ENCODE measurements around the gene LRP1B. TPM values are rescaled to one million over a fixed set of nuclear protein-coding genes. Genes with fewer than 3 reads are reported as not detected.

The LRP1B gene
- total RNA-seq, 3 donors from 2014 or later: not detected

- Mint-ChIP-seq H3K9me3 (peaks cover 10% of the 10 kb centered on the region), H3K4me3 (no peak overlapping the region), H3K36me3 (ENCODE audit: insufficient read depth) (no peaks in the 10 kb centered on the region), H3K4me1 (ENCODE audit: low read depth) (no peaks in the 10 kb centered on the region), H3K27me3 (ENCODE audit: low read depth) (no peaks in the 10 kb centered on the region)
- ATAC-seq (no peak), DNase-seq (no peak)
Observed at GRCh38 chr2:140529706-140530105, 1601.1 kb downstream of the LRP1B start.

GRCh38 chr2:140528982-140529381, 1601.8 kb downstream of the LRP1B start:
- Mint-ChIP-seq H3K9me3 (peaks cover 12% of the 10 kb centered on the region), H3K4me3 (no peak overlapping the region), H3K36me3 (ENCODE audit: insufficient read depth) (no peaks in the 10 kb centered on the region), H3K4me1 (ENCODE audit: low read depth) (no peaks in the 10 kb centered on the region), H3K27me3 (ENCODE audit: low read depth) (no peaks in the 10 kb centered on the region)
- DNase-seq (no peak), ATAC-seq (no peak)

GRCh38 chr2:140526575-140526974, 1604.2 kb downstream of the LRP1B start:
- Mint-ChIP-seq H3K27me3 (ENCODE audit: low read depth) (no peaks in the 10 kb centered on the region), H3K4me3 (no peak overlapping the region)

GRCh38 chr2:140512106-140512505, 1618.7 kb downstream of the LRP1B start:
- peaks cover 6% of the 10 kb centered on the region for H3K9me3 Mint-ChIP-seq
- ATAC-seq (no peak), DNase-seq (no peak)
- H3K4me3 Mint-ChIP-seq: no peak overlapping the region
- H3K27me3 Mint-ChIP-seq (ENCODE audit: low read depth): no peaks in the 10 kb centered on the region
- H3K36me3 Mint-ChIP-seq (ENCODE audit: insufficient read depth): no peaks in the 10 kb centered on the region
- H3K4me1 Mint-ChIP-seq (ENCODE audit: low read depth): no peaks in the 10 kb centered on the region

More at GRCh38 chr2:140526575-140526974, 1604.2 kb downstream of the LRP1B start:
- H3K9me3 Mint-ChIP-seq: peaks cover 24% of the 10 kb centered on the region
- H3K4me1 Mint-ChIP-seq (ENCODE audit: low read depth): no peaks in the 10 kb centered on the region
- no peaks in the 10 kb centered on the region for H3K36me3 Mint-ChIP-seq (ENCODE audit: insufficient read depth)
- DNase-seq (no peak), ATAC-seq (no peak)

GRCh38 chr2:140509765-140510164, 1621.1 kb downstream of the LRP1B start:
- Mint-ChIP-seq H3K4me1 (ENCODE audit: low read depth) (no peaks in the 10 kb centered on the region), H3K36me3 (ENCODE audit: insufficient read depth) (no peaks in the 10 kb centered on the region), H3K27me3 (ENCODE audit: low read depth) (no peaks in the 10 kb centered on the region), H3K9me3 (peaks cover 6% of the 10 kb centered on the region), H3K4me3 (no peak overlapping the region)
- ATAC-seq: no peak
- no peak for DNase-seq

- ATAC-seq (no peak), DNase-seq (no peak)
- no peaks in the 10 kb centered on the region for H3K4me1 Mint-ChIP-seq (ENCODE audit: low read depth)
- no peaks in the 10 kb centered on the region for H3K36me3 Mint-ChIP-seq (ENCODE audit: insufficient read depth)
- H3K27me3 Mint-ChIP-seq (ENCODE audit: low read depth): no peaks in the 10 kb centered on the region
- H3K9me3 Mint-ChIP-seq: peaks cover 6% of the 10 kb centered on the region
- H3K4me3 Mint-ChIP-seq: no peak overlapping the region
Observed at GRCh38 chr2:140508756-140509155, 1622.1 kb downstream of the LRP1B start.

GRCh38 chr2:140506606-140507005, 1624.2 kb downstream of the LRP1B start:
- no peaks in the 10 kb centered on the region for H3K27me3 Mint-ChIP-seq (ENCODE audit: low read depth)
- H3K4me3 Mint-ChIP-seq: no peak overlapping the region
- peaks cover 8% of the 10 kb centered on the region for H3K9me3 Mint-ChIP-seq
- no peaks in the 10 kb centered on the region for H3K4me1 Mint-ChIP-seq (ENCODE audit: low read depth)
- ATAC-seq (no peak), DNase-seq (no peak)
- no peaks in the 10 kb centered on the region for H3K36me3 Mint-ChIP-seq (ENCODE audit: insufficient read depth)

GRCh38 chr2:140504601-140505000, 1626.2 kb downstream of the LRP1B start:
- Mint-ChIP-seq H3K4me1 (ENCODE audit: low read depth) (no peaks in the 10 kb centered on the region), H3K9me3 (peaks cover 6% of the 10 kb centered on the region), H3K27me3 (ENCODE audit: low read depth) (no peaks in the 10 kb centered on the region), H3K4me3 (no peak overlapping the region), H3K36me3 (ENCODE audit: insufficient read depth) (no peaks in the 10 kb centered on the region)
- no peak for DNase-seq
- no peak for ATAC-seq

GRCh38 chr2:140502951-140503630, 1627.7 kb downstream of the LRP1B start:
- Mint-ChIP-seq H3K4me1 (ENCODE audit: low read depth) (no peaks in the 10 kb centered on the region), H3K4me3 (no peak overlapping the region), H3K27me3 (ENCODE audit: low read depth) (no peaks in the 10 kb centered on the region), H3K9me3 (peaks cover 2% of the 10 kb centered on the region), H3K36me3 (ENCODE audit: insufficient read depth) (no peaks in the 10 kb centered on the region)
- DNase-seq (no peak), ATAC-seq (no peak)

- peaks cover 2% of the 10 kb centered on the region for H3K9me3 Mint-ChIP-seq
- no peak overlapping the region for H3K4me3 Mint-ChIP-seq
- H3K27me3 Mint-ChIP-seq (ENCODE audit: low read depth): no peaks in the 10 kb centered on the region
- H3K4me1 Mint-ChIP-seq (ENCODE audit: low read depth): no peaks in the 10 kb centered on the region
- H3K36me3 Mint-ChIP-seq (ENCODE audit: insufficient read depth): no peaks in the 10 kb centered on the region
- ATAC-seq (no peak), DNase-seq (no peak)
Observed at GRCh38 chr2:140498360-140498759, 1632.5 kb downstream of the LRP1B start.

GRCh38 chr2:140496714-140497113, 1634.1 kb downstream of the LRP1B start:
- ATAC-seq (no peak), DNase-seq (no peak)
- Mint-ChIP-seq H3K9me3 (no peaks in the 10 kb centered on the region), H3K36me3 (ENCODE audit: insufficient read depth) (no peaks in the 10 kb centered on the region), H3K4me1 (ENCODE audit: low read depth) (no peaks in the 10 kb centered on the region), H3K27me3 (ENCODE audit: low read depth) (no peaks in the 10 kb centered on the region), H3K4me3 (no peak overlapping the region)

GRCh38 chr2:140491876-140492275, 1638.9 kb downstream of the LRP1B start:
- ATAC-seq (no peak), DNase-seq (no peak)
- no peak overlapping the region for H3K4me3 Mint-ChIP-seq
- H3K27me3 Mint-ChIP-seq (ENCODE audit: low read depth): no peaks in the 10 kb centered on the region
- H3K4me1 Mint-ChIP-seq (ENCODE audit: low read depth): no peaks in the 10 kb centered on the region
- peaks cover 4% of the 10 kb centered on the region for H3K9me3 Mint-ChIP-seq
- no peaks in the 10 kb centered on the region for H3K36me3 Mint-ChIP-seq (ENCODE audit: insufficient read depth)

GRCh38 chr2:140489193-140489592, 1641.6 kb downstream of the LRP1B start:
- H3K9me3 Mint-ChIP-seq: peaks cover 4% of the 10 kb centered on the region

GRCh38 chr2:140481136-140481535, 1649.7 kb downstream of the LRP1B start:
- H3K4me1 Mint-ChIP-seq (ENCODE audit: low read depth): no peaks in the 10 kb centered on the region

More at GRCh38 chr2:140489193-140489592, 1641.6 kb downstream of the LRP1B start:
- no peak for ATAC-seq
- Mint-ChIP-seq H3K4me3 (no peak overlapping the region), H3K27me3 (ENCODE audit: low read depth) (no peaks in the 10 kb centered on the region), H3K36me3 (ENCODE audit: insufficient read depth) (no peaks in the 10 kb centered on the region), H3K4me1 (ENCODE audit: low read depth) (no peaks in the 10 kb centered on the region)
- DNase-seq: no peak

GRCh38 chr2:140473851-140474250, 1657.0 kb downstream of the LRP1B start:
- Mint-ChIP-seq H3K4me1 (ENCODE audit: low read depth) (no peaks in the 10 kb centered on the region), H3K36me3 (ENCODE audit: insufficient read depth) (no peaks in the 10 kb centered on the region), H3K4me3 (no peak overlapping the region), H3K9me3 (peaks cover 3% of the 10 kb centered on the region), H3K27me3 (ENCODE audit: low read depth) (no peaks in the 10 kb centered on the region)
- DNase-seq (no peak), ATAC-seq (no peak)

More at GRCh38 chr2:140481136-140481535, 1649.7 kb downstream of the LRP1B start:
- DNase-seq: no peak
- Mint-ChIP-seq H3K36me3 (ENCODE audit: insufficient read depth) (no peaks in the 10 kb centered on the region), H3K9me3 (peaks cover 6% of the 10 kb centered on the region), H3K4me3 (no peak overlapping the region), H3K27me3 (ENCODE audit: low read depth) (no peaks in the 10 kb centered on the region)
- ATAC-seq: no peak

Data from activated T-cell treated with anti-CD3 and anti-CD28 coated beads, Interleukin-2, amount 50 U/mL, for 4 hours (primary cell).